Loucy (cell line): ENCODE data around the gene SIGLEC6.

Experiments used
- EZH2phosphoT487 ChIP-seq: fragments of 200-600 bp; IDR thresholded peaks from 2 replicates; pipeline ENCODE4 v1.6.1; 2018; ENCODE audit warnings: antibody characterized with exemption, mild to moderate bottlenecking, moderate library complexity, borderline replicate concordance
- TF ChIP-seq, protein P1 (sequence below): fragments of 200-600 bp; sonication (generic); conservative IDR thresholded peaks from 2 replicates; pipeline ENCODE4 v1.5.1; 2014; ENCODE audit warnings: mild to moderate bottlenecking, antibody characterized with exemption, low read length

- TF ChIP-seq, protein P1, sequence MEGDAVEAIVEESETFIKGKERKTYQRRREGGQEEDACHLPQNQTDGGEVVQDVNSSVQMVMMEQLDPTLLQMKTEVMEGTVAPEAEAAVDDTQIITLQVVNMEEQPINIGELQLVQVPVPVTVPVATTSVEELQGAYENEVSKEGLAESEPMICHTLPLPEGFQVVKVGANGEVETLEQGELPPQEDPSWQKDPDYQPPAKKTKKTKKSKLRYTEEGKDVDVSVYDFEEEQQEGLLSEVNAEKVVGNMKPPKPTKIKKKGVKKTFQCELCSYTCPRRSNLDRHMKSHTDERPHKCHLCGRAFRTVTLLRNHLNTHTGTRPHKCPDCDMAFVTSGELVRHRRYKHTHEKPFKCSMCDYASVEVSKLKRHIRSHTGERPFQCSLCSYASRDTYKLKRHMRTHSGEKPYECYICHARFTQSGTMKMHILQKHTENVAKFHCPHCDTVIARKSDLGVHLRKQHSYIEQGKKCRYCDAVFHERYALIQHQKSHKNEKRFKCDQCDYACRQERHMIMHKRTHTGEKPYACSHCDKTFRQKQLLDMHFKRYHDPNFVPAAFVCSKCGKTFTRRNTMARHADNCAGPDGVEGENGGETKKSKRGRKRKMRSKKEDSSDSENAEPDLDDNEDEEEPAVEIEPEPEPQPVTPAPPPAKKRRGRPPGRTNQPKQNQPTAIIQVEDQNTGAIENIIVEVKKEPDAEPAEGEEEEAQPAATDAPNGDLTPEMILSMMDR: no peak
- no peak for TF ChIP-seq EZH2phosphoT487
These were observed 60.5 kb downstream of the SIGLEC6 start for GRCh38 chr19:51470966-51471365.
